Esophagus muscularis mucosa (tissue), 4 donors: ENCODE data around the gene ST3GAL3. TPM values are rescaled to one million over a fixed set of nuclear protein-coding genes. Genes with fewer than 3 reads are reported as not detected.

ENCODE experiments used
- DNase-seq: peaks from one replicate; pipeline ENCODE4 v3.0.0-alpha.2; 2017; ENCODE audit errors: extremely low spot score
- H3K27ac ChIP-seq, 4 donors: fragments of 200-600 bp; sonication (generic); replicated peaks in 1 of 4; 1 replicate in 3 of 4; 2 replicates in 1 of 4; pipeline ENCODE4 v1.5.1; 2016 to 2019; ENCODE audit warnings: mild to moderate bottlenecking in 1 of 4
- H3K27me3 ChIP-seq, 4 donors: fragments of 200-600 bp; sonication (generic); one replicate each; pipeline versions ENCODE4 v1.5.1 to v1.6.0; 2016 to 2019
- H3K36me3 ChIP-seq, 4 donors: fragments of 200-600 bp; sonication (generic); one replicate each; pipeline ENCODE4 v1.5.1; 2016 to 2019
- H3K4me1 ChIP-seq, 4 donors: fragments of 200-600 bp; sonication (generic); one replicate each; pipeline ENCODE4 v1.5.1; 2016 to 2019
- H3K4me3 ChIP-seq, 4 donors: fragments of 200-600 bp; sonication (generic); 1 replicate in 2 of 4; 2 replicates in 2 of 4; pipeline ENCODE4 v1.5.1; 2016 to 2019; ENCODE audit warnings: mild to moderate bottlenecking in 4 of 4, moderate library complexity in 1 of 4
- H3K9me3 ChIP-seq, 4 donors: fragments of 200-600 bp; sonication (generic); 1 replicate in 3 of 4; 2 replicates in 1 of 4; pipeline ENCODE4 v1.5.1; 2016 to 2019
- CTCF ChIP-seq, 3 experiments: fragments of 200-600 bp in 2 of 3; fragments of 450-650 bp in 1 of 3; sonication (generic) in 2 of 3; IDR thresholded peaks; one replicate each; pipeline ENCODE4 v1.5.1; 2017 to 2019; ENCODE audit warnings: antibody characterized with exemption in 3 of 3, mild to moderate bottlenecking in 2 of 3, moderate library complexity in 1 of 3
- EP300 ChIP-seq: sonication (generic); formaldehyde crosslinking; IDR thresholded peaks from one replicate; pipeline ENCODE4 v1.6.1; 2017; ENCODE audit warnings: antibody characterized with exemption
- POLR2A ChIP-seq: fragments of 450-650 bp; IDR thresholded peaks from one replicate; pipeline ENCODE4 v1.6.1; 2017; ENCODE audit warnings: antibody characterized with exemption, moderate library complexity, mild to moderate bottlenecking, low read depth
- POLR2AphosphoS5 ChIP-seq, 2 donors: sonication (generic); formaldehyde crosslinking; IDR thresholded peaks; one replicate each; pipeline ENCODE4 v1.6.1; 2017; ENCODE audit warnings: antibody characterized with exemption in 2 of 2
- WGBS: methylation state at CpG from one replicate; pipeline ENCODE4 v1.1.5; 2018; 5-methylcytosine and 5-hydroxymethylcytosine counted together
- intact Hi-C: fragments of 100-400 bp; cut with DNase I; formaldehyde crosslinking; loops from one replicate; pipeline ENCODE4 v1.15.1; 2023
- total RNA-seq, 4 donors: library from RNA; depleted of rRNA; stranded (reverse); fragments of >200 nt; gene quantifications; one replicate each; pipeline versions ENCODE4 v1.1.0 to v1.2.1, GENCODE V29; 2016

Gene ST3GAL3
- total RNA-seq, 4 donors from 2014 or later, result 23.3 to 37.1 (median 30.1) TPM

GRCh38 chr1:43851561-43852338 is 144.4 kb downstream of the ST3GAL3 start:
- peaks cover 14 to 26% (median 19%) of the 10 kb centered on the region in 4 donors for H3K4me1 ChIP-seq
- TF ChIP-seq EP300, result no peak
- no peak for TF ChIP-seq CTCF (IDR thresholded peaks at IDR 0.05)
- no peak for TF ChIP-seq POLR2A
- no peak for TF ChIP-seq POLR2AphosphoS5 (IDR thresholded peaks at IDR 0.05)
- H3K4me3 ChIP-seq, result no peak overlapping the region
- intact Hi-C loops, result loop anchor here (5.0 kb wide), 1 partner anchor 84 kb away; no protein-coding TSS in a partner anchor
- no peaks in the 10 kb centered on the region for H3K27me3 ChIP-seq
- no peak overlapping the region for H3K27ac ChIP-seq
- no peaks in the 10 kb centered on the region for H3K9me3 ChIP-seq
- peak; percentile 80 for DNase-seq
- whole genome bisulfite sequencing, result 89% methylated on average over 16 of the region's 17 CpGs
- H3K36me3 ChIP-seq, result peaks cover 0 to 6% (median 0%) of the 10 kb centered on the region in 4 donors

GRCh38 chr1:43853161-43853921 is 146.0 kb downstream of the ST3GAL3 start:
- intact Hi-C loops, result loop anchor here (5.0 kb wide), 1 partner anchor 86 kb away; no protein-coding TSS in a partner anchor
- no peak for DNase-seq
- peaks cover 0 to 6% (median 0%) of the 10 kb centered on the region in 4 donors for H3K36me3 ChIP-seq
- TF ChIP-seq EP300, result no peak
- no peak for TF ChIP-seq POLR2AphosphoS5 (IDR thresholded peaks at IDR 0.05)
- TF ChIP-seq POLR2A, result no peak
- no peak for TF ChIP-seq CTCF (IDR thresholded peaks at IDR 0.05)
- H3K9me3 ChIP-seq, result no peaks in the 10 kb centered on the region
- 39% methylated on average over 6 of the region's 7 CpGs for WGBS
- H3K27ac ChIP-seq, result peak overlapping the region in 1 of 4 donors; percentile 23
- H3K4me3 ChIP-seq, result no peak overlapping the region
- H3K4me1 ChIP-seq, result peaks cover 18 to 29% (median 24%) of the 10 kb centered on the region in 4 donors
- no peaks in the 10 kb centered on the region for H3K27me3 ChIP-seq

GRCh38 chr1:43854473-43854872 is 147.1 kb downstream of the ST3GAL3 start:
- Histone ChIP-seq H3K9me3 (no peaks in the 10 kb centered on the region), H3K4me1 (peaks cover 21 to 37% (median 34%) of the 10 kb centered on the region in 4 donors), H3K36me3 (peaks cover 0 to 11% (median 0%) of the 10 kb centered on the region in 4 donors), H3K27me3 (no peaks in the 10 kb centered on the region), H3K27ac (no peak overlapping the region), H3K4me3 (no peak overlapping the region)
- DNase-seq, result no peak
- TF ChIP-seq EP300, result no peak
- TF ChIP-seq POLR2A, result no peak
- WGBS, result 97% methylated on average over 4 of the region's 4 CpGs
- intact Hi-C loops, result loop anchor here (5.0 kb wide), 1 partner anchor 87 kb away; no protein-coding TSS in a partner anchor

GRCh38 chr1:43856188-43856587 is 148.9 kb downstream of the ST3GAL3 start:
- no peaks in the 10 kb centered on the region for H3K27me3 ChIP-seq
- H3K36me3 ChIP-seq, result peaks cover 0 to 11% (median 0%) of the 10 kb centered on the region in 4 donors
- TF ChIP-seq EP300 (no peak), CTCF (IDR thresholded peaks at IDR 0.05) (no peak), POLR2A (no peak), POLR2AphosphoS5 (IDR thresholded peaks at IDR 0.05) (no peak)
- WGBS, result 96% methylated on average over 5 of the region's 5 CpGs
- no peak overlapping the region for H3K4me3 ChIP-seq
- no peak for DNase-seq
- no peak overlapping the region for H3K27ac ChIP-seq
- intact Hi-C loops, result no loop called here
- peaks cover 12 to 51% (median 49%) of the 10 kb centered on the region in 4 donors for H3K4me1 ChIP-seq
- no peaks in the 10 kb centered on the region for H3K9me3 ChIP-seq

GRCh38 chr1:43857163-43857562 is 149.8 kb downstream of the ST3GAL3 start:
- peaks cover 0 to 11% (median 0%) of the 10 kb centered on the region in 4 donors for H3K36me3 ChIP-seq
- peaks cover 12 to 57% (median 48%) of the 10 kb centered on the region in 4 donors for H3K4me1 ChIP-seq
- TF ChIP-seq EP300 (no peak), POLR2AphosphoS5 (IDR thresholded peaks at IDR 0.05) (no peak)
- no peak for DNase-seq
- H3K27ac ChIP-seq, result peak overlapping the region in 2 of 4 donors; percentile 71 to 73
- no peak overlapping the region for H3K4me3 ChIP-seq
- H3K9me3 ChIP-seq, result no peaks in the 10 kb centered on the region
- intact Hi-C loops, result no loop called here
- H3K27me3 ChIP-seq, result no peaks in the 10 kb centered on the region
